GM12864 (cell line): ENCODE data around the gene CDC7.
A peak's percentile ranks its signal among the peaks of the same experiment; 100 is the strongest.

Experiments
- DNase-seq: peaks from one replicate; pipeline ENCODE4 v3.0.0-alpha.2; 2011; ENCODE audit warnings: low read depth
- H3K4me3 ChIP-seq: 2 replicates; pipeline ENCODE4 v1.5.1; 2011; ENCODE audit warnings: mild to moderate bottlenecking, low read depth, low read length, control low read depth
- CTCF ChIP-seq: IDR thresholded peaks from 2 replicates; pipeline ENCODE4 v1.5.1; 2011; ENCODE audit warnings: low read depth, mild to moderate bottlenecking, moderate library complexity, low read length, control low read depth, inconsistent platforms; ENCODE audit errors: missing control alignments

CDC7 gene

GRCh38 chr1:91569411-91570119, 68.9 kb downstream of the CDC7 start:
- no peak for DNase-seq
- no peak overlapping the region for H3K4me3 ChIP-seq
- no peak for TF ChIP-seq CTCF

- H3K4me3 ChIP-seq = no peak overlapping the region
- no peak for DNase-seq
- no peak for TF ChIP-seq CTCF
Observed at GRCh38 chr1:91570120-91570448, 69.4 kb downstream of the CDC7 start.

- peak; percentile 29 for DNase-seq
- H3K4me3 ChIP-seq = no peak overlapping the region
- no peak for TF ChIP-seq CTCF
Observed at GRCh38 chr1:91572044-91572443, 71.4 kb downstream of the CDC7 start.
